HAP-1 (cell line): ENCODE data around the gene NOPCHAP1.

Experiments used
- DNase-seq, 2 experiments: peaks; one replicate each; pipeline ENCODE4 v3.0.0-alpha.2; 2016 to 2020; ENCODE audit warnings: low spot score in 2 of 2
- H3K27me3 ChIP-seq: fragments of 250-450 bp; sonication (Bioruptor Pico); 2 replicates; pipeline ENCODE4 v1.5.1; 2020; ENCODE audit warnings: low read depth, mild to moderate bottlenecking, moderate library complexity
- H3K36me3 ChIP-seq: fragments of 250-450 bp; sonication (Bioruptor Pico); replicated peaks from 2 replicates; pipeline ENCODE4 v1.5.1; 2020; ENCODE audit warnings: mild to moderate bottlenecking
- H3K4me1 ChIP-seq: fragments of 250-450 bp; sonication (Bioruptor Pico); 2 replicates; pipeline ENCODE4 v1.5.1; 2020; ENCODE audit warnings: mild to moderate bottlenecking
- H3K4me3 ChIP-seq: fragments of 250-450 bp; sonication (Bioruptor Pico); 2 replicates; pipeline ENCODE4 v1.5.1; 2020; ENCODE audit warnings: mild to moderate bottlenecking, moderate library complexity
- H3K9me3 ChIP-seq: fragments of 250-450 bp; sonication (Bioruptor Pico); 2 replicates; pipeline ENCODE4 v1.5.1; 2020; ENCODE audit warnings: mild to moderate bottlenecking, moderate library complexity
- in situ Hi-C: fragments of 300-500 bp; cut with MboI; formaldehyde crosslinking; loops from 3 replicates; pipeline ENCODE4 v1.14.3; 2020; ENCODE audit warnings: low sequenced_read_pairs, inconsistent platforms, mixed read lengths

Gene NOPCHAP1

GRCh38 chr12:105018012-105018411 is 31.9 kb downstream of the NOPCHAP1 start:
- in situ Hi-C loops: no loop called here
- no peaks in the 10 kb centered on the region for H3K9me3 ChIP-seq

GRCh38 chr12:105018776-105019175 is 32.7 kb downstream of the NOPCHAP1 start:
- H3K4me1 ChIP-seq: peaks cover 3% of the 10 kb centered on the region
- in situ Hi-C loops: no loop called here
- H3K9me3 ChIP-seq: no peaks in the 10 kb centered on the region
- H3K4me3 ChIP-seq: no peak overlapping the region
- H3K27me3 ChIP-seq: no peaks in the 10 kb centered on the region
- DNase-seq: no peak
- no peaks in the 10 kb centered on the region; the same call in 1 of the 2 replicates for H3K36me3 ChIP-seq

More at GRCh38 chr12:105018012-105018411, 31.9 kb downstream of the NOPCHAP1 start:
- DNase-seq: no peak
- H3K27me3 ChIP-seq: no peaks in the 10 kb centered on the region
- H3K4me3 ChIP-seq: no peak overlapping the region
- no peaks in the 10 kb centered on the region; the same call in 1 of the 2 replicates for H3K36me3 ChIP-seq
- peaks cover 3% of the 10 kb centered on the region for H3K4me1 ChIP-seq

GRCh38 chr12:105020241-105020962 is 34.3 kb downstream of the NOPCHAP1 start:
- Histone ChIP-seq H3K4me3 (no peak overlapping the region), H3K36me3 (no peaks in the 10 kb centered on the region; the same call in 1 of the 2 replicates), H3K9me3 (no peaks in the 10 kb centered on the region), H3K4me1 (peaks cover 3% of the 10 kb centered on the region), H3K27me3 (no peaks in the 10 kb centered on the region)
- in situ Hi-C loops: no loop called here
- DNase-seq: no peak

- Histone ChIP-seq H3K9me3 (no peaks in the 10 kb centered on the region), H3K4me1 (no peaks in the 10 kb centered on the region; the same call in 1 of the 2 replicates), H3K36me3 (no peaks in the 10 kb centered on the region), H3K27me3 (no peaks in the 10 kb centered on the region), H3K4me3 (no peak overlapping the region)
- in situ Hi-C loops: no loop called here
- DNase-seq: no peak
These were observed 38.8 kb downstream of the NOPCHAP1 start for GRCh38 chr12:105024928-105025327.

GRCh38 chr12:105025890-105026289 is 39.8 kb downstream of the NOPCHAP1 start:
- no peak for DNase-seq
- Histone ChIP-seq H3K36me3 (no peaks in the 10 kb centered on the region), H3K27me3 (no peaks in the 10 kb centered on the region), H3K4me3 (no peak overlapping the region), H3K9me3 (no peaks in the 10 kb centered on the region), H3K4me1 (no peaks in the 10 kb centered on the region; the same call in 1 of the 2 replicates)
- in situ Hi-C loops: no loop called here

GRCh38 chr12:105026411-105026810 is 40.3 kb downstream of the NOPCHAP1 start:
- H3K36me3 ChIP-seq: no peaks in the 10 kb centered on the region
- in situ Hi-C loops: no loop called here
- no peak for DNase-seq
- H3K4me3 ChIP-seq: no peak overlapping the region
- no peaks in the 10 kb centered on the region for H3K9me3 ChIP-seq
- no peaks in the 10 kb centered on the region; the same call in 1 of the 2 replicates for H3K4me1 ChIP-seq
- no peaks in the 10 kb centered on the region for H3K27me3 ChIP-seq

- Histone ChIP-seq H3K9me3 (no peaks in the 10 kb centered on the region), H3K27me3 (no peaks in the 10 kb centered on the region), H3K4me3 (no peak overlapping the region), H3K36me3 (no peaks in the 10 kb centered on the region), H3K4me1 (no peaks in the 10 kb centered on the region)
- in situ Hi-C loops: no loop called here
- DNase-seq: no peak
These were observed 45.0 kb downstream of the NOPCHAP1 start for GRCh38 chr12:105030820-105031807.

- in situ Hi-C loops: no loop called here
- Histone ChIP-seq H3K4me1 (no peaks in the 10 kb centered on the region), H3K4me3 (no peak overlapping the region), H3K27me3 (no peaks in the 10 kb centered on the region), H3K36me3 (no peaks in the 10 kb centered on the region), H3K9me3 (no peaks in the 10 kb centered on the region)
- DNase-seq: no peak
These were observed 46.7 kb downstream of the NOPCHAP1 start for GRCh38 chr12:105032703-105033357.

- no peak overlapping the region for H3K4me3 ChIP-seq
- H3K4me1 ChIP-seq: no peaks in the 10 kb centered on the region
- in situ Hi-C loops: no loop called here
- H3K9me3 ChIP-seq: no peaks in the 10 kb centered on the region
- DNase-seq: no peak
- H3K27me3 ChIP-seq: no peaks in the 10 kb centered on the region
- H3K36me3 ChIP-seq: no peaks in the 10 kb centered on the region
These were observed 47.7 kb downstream of the NOPCHAP1 start for GRCh38 chr12:105033851-105034250.
